NCI-H446 treated with DMSO at 0.1 percent for 48 hours (cell line): ENCODE data around the gene CADPS.
A peak's percentile ranks its signal among the peaks of the same experiment; 100 is the strongest.

Experiments used
- DNase-seq: peaks from one replicate; lab custom pipeline; 2025; lab: John Stamatoyannopoulos, UW

CADPS gene

DNA sequence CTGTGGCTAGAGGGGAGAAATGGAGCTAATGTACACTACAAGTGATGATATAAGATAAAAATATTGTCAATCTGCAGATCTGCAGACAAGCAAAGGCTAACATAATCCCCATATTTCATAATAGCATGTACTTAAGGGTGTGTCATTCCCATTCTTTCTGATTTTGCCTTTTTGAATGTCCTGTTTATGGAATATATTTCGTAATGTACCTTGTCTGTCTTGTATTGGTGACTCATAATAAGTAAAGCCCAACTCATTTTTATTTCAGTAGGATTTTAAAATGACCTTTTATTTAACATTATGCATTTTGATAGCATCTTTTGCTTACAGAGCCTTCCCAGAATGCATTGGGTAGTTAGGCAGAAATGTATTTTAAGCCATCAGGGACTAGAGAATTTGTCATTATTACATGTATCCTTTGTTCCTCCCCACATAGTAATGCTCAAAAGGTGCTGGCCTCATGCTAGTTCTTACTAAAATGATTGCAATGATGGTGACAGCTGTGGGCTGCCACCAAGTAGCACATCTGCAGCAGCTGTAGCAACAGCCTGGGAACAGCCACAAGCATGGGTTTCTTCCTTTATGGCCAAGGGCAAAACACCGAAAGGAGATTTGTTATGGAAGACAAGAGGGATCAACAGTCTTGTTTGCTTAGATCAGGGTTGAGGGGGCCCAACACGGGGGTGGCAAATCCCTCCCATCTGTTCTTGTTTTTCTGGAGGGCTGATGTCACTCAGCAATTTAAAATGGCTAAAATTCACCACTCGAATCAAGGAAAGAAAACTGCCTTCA is 188.5 kb downstream of the CADPS start:
- DNase-seq: peak; percentile 27

DNA sequence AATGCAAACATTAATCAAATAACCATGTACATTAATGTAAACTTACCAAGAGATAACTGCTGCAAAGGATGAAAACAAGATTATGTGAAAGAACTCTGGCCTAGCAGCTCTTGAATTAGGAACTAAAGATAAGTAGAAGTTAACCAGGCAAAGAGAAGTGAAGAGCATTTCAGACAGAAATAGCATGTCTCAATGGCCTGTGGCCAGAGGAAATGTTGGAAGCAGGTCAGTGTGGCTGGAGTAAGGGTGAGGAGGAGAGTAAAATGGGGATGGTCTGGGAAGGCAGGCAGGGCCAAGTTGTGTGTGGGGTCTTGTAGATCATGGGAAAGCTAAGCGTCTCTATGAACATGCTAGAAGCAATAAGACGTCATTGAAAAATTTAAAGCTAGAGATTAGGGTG is 192.4 kb downstream of the CADPS start:
- no peak for DNase-seq

DNA sequence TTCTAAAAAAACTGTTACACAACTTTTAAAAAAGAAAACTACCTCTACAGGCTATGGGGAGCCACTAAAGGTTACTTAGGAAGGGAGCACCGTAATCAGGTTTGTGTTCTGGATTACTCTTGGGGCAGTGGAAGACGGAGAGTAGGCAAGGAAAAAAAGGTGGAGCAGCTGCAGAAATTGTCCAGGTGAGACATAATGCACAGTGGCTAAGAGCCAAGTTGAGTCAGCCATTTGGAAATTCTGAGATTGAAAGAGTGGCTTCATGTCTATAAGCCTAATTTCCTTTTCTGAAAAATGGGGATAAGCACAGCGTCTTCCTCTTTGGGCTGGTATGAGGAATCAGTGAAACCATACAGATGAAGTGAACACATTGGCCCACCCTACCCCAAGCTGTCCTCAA is 195.2 kb downstream of the CADPS start:
- DNase-seq: no peak

DNA sequence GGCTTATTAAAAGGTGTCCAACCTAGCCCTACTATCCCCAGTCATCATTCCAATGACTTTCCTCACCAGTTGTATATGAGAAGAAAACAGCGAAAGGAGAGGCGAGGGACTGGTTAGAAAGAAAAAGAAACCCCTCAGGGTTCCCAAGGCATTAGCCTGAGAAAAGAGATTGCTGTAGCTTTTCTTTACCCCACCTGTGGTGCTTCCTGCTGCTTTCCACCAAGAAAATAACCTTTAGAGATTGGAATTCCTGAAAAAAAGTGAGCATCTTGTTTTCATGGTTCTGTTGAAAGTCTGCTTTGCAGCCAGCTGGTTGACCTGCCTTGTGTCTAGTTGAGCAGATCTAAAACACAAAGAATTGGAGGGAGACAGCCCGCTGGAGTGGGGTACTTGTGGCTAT is 196.4 kb downstream of the CADPS start:
- no peak for DNase-seq

DNA sequence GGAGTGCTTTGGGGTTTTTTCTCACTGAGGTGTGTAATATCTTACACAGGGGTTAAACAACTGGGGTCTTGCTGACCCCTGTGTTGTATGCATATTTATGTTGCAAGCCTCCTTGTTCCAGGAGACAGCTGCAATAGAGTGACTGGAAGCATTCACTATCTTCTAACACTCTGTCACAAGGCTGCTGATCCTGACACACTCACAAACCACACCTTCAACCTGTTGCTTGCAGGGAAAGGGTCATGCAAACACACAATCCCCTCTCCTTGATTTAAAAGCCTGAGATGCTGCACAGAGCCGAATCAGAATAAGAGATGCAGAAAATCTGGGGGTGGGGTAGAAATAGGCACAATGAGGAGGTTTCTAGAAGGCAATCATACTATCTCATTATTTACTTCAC is 197.3 kb downstream of the CADPS start:
- no peak for DNase-seq

DNA sequence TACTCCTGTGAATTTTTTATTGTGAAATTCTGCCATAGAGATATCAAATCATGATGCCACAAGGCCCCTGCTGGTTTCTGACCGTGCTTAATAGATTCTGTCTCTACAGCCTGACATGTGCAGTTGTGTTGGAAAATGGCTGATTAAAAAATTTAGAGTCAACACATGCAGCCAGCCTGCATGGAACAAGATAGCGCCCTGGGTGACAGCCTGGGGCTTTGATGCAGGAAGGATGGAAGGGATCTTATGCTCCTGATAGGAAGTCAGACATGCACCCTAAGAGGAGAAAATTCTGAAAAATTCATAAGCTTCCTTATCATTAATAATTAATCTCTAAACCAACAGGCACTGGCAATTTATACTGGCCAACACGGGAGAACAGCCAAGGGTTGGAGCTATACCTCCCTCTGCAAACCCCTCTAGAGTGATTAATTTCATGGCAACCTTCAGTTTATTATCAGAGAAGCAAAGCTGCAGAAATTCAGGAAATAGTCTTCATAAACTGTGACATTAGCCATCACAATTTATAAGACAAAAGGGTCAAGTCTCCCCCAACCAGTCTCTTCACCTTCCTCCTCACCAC is 198.4 kb downstream of the CADPS start:
- no peak for DNase-seq

DNA sequence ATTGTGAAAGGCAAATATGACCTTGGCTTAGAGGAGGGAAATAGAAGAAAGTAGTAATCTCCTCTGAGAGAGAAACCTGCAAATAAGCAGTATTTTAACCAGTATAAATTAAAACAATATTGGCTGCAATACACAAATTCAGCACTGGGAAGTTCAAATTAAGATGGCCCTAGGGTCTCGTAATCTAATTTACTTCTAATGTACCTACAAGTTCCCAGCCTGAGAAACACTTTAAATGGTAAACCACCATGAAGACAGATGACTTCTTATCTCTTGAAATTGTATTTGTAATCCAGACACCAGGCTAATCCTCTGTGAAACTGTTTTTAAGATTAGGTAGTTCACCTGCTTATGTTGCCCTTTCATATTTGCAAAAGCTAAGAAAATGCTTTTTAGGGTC is 199.7 kb downstream of the CADPS start:
- DNase-seq: no peak

DNA sequence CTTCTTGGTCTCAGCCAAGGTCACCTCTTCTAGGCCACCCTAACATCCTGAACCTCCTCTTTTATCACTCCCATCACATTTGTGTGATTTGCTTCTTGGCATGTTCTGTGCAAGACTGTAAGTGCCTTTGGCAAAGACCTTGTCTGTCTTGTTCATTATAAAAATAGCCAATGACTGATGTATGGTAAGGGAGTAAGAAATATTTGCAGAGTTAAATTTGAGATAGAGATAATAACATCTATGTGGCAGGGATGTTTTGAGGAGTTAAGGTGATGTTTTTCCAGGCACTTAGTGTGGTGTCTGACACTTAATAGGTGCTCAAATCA is 202.3 kb downstream of the CADPS start:
- DNase-seq: no peak

DNA sequence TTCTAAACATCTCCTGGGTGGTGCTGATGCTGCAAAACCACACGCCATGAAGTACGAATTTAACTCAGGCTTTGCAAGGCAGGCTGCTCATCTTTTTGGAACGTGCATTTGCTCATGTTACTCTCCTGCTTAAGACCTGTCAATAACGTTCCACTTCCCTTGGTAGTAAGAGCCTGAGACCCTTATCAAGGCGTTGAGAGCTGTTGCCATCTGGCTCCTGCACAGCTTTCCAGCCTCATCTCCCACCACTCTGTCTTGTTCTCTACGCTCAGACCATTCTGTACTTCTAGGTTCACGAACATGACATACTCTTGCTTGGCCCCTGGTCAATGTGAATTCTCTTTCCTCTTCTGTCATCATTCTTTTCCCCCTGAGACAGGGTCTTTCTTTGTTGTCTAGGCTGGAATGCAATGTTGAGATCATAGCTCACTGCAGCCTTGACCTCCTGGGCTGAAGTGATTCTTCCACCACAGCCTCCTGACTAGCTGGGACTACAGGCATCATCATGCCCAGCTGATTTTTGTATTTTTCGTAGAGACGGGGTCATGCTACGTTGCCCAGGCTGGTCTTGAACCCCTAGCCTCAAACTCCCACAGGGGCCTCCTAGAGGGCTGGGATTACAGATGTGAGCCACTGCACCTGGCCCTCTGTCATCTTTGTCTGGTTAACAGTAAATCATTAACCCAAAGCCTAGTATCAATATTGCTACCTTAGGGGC is 202.8 kb downstream of the CADPS start:
- DNase-seq: no peak

DNA sequence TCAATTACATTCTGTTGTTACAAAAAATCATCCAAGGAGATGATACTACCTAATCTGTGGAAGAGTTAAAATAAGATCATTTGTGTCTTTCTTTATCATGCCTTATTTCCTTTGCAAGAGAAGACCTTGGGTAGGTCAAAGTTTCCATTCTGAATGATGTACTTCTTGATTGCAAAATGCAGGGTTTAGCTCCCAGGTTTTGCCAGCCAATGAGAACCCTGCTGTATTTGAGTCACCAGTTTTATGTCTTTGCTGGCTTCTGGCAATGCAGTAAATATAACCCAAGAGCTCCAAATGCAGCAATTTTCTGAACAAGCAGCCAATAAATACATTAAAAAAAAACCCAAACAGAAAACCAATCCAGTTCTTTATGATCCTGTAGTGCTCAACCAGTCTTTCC is 204.9 kb downstream of the CADPS start:
- no peak for DNase-seq

DNA sequence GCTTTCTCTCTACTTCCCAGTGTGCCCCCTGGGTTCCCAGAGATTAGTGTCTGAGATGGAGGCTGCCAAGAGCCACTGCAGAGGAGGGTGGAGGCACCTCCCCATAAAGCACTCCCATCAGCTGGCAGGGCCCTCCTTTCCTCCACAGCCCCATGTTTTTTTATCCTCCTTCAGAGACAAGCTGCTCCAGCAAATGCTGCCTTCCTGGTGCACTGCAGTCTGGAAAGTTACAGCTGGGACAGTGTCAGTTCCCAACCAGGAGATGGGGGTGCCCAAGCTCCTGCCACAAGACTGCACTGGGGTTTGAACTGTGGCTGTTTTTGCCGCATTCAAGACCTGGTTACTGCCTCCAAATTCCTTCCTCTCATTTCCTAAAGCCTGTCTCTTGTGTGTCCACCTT is 206.1 kb downstream of the CADPS start:
- no peak for DNase-seq

DNA sequence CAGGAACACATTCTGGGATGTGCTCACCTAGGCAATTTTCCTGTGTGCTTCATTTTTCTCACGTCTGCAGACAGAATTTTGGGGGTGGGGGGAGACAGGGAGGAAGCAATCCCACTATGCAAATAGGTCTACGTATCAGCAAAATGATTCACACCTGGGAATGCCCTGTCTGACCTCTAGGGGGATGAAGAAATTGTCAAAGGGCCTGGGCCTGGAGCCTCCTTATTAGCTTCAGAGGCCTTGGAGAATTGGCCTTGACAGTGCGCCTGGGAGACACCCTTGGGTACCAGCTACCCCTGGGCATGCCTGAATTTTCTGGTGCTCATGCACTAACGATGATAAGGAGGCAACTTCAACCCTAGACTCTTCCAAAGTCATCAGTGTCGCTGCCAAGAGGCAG is 207.5 kb downstream of the CADPS start:
- no peak for DNase-seq

DNA sequence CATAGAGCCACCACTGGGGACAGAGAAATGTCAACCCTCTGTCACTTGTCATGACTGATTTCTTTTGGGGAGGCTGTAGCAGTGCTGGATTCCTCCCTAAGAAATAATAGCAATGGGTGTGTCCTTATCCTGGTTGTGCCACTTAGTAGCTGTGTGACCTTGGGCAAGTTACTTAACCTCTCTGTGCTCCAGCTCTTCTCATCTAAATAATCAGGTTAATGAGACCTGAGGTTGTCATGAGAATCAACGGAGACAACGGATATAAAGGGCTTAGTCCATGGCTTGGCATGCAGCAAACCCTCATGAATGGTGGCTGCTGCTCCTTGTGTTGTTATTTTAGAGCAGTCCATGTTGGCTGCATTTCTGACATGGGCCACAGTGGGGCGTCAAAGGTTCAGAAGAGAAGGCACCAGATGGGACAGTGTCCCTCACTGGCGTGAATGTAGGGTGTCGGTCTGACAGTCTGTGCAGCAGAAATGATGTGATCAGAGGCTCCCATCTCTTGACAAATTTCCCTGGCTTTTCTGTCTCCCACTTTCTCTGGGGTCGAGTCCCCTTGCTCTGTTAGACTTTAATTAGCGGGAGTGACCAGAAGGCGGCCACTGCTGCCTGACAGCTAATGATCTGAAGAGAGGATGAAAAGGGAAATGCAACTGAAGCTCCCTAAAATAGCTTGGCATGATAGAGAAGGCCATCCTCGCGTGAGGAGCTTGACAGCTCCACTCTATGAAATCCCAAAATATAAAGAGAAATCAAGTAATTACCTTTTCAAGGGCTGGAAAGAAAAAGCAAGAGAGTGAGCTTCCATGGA is 209.4 kb downstream of the CADPS start:
- no peak for DNase-seq

DNA sequence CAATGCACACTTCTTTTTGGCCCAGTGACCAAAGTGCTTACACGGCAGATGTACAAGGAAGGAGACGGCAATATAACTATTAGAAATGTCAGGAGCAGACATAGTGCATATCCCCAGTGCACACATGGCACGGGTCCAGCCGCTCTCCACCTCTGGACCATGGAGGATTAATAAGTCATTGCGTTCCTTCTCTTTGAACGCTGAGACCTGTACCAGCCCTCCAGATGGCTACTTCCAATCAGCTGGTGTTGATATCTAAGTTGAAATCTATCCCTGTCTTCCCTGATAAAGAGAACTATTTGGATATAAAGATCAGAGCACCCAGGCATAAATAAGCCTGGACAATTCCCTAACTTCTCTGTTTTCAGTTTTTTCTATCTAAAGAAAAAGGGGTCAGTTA is 212.5 kb downstream of the CADPS start:
- no peak for DNase-seq

DNA sequence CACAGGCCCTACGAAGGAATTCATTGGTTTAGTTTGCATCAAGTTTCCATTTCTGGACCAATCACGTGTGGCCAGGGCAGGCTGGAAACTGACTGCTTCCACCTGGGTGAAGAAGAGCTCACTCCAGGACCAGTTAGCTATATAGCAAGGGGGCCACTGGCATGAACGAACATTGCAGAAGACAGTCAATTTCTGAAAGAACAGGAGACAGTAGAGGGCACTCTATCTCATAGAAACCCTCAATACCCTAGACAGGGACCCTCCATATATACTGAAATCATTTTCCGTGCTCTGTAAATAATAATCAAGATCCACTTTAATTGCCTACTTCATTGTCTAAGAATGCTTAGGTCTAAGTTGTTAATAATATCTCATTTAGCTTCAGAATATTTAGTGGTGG is 215.6 kb downstream of the CADPS start:
- no peak for DNase-seq

DNA sequence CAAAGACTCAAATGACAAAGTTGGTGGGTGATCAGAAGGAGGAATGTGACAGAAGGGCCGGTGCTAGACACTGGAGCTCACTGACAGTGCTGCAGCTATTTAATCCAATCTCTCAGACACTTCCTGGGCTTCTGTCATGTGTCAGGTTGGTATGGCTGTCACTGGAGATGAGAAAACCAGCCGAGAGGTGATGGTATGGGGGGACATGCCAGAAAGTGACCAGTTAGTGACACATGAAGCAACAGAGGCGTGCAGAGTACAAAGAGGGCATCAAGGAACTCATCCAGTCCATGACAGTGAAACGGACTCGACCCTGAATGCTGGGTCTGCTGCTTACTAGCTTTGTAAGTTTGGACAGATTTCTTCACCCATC is 219.5 kb downstream of the CADPS start:
- DNase-seq: no peak

DNA sequence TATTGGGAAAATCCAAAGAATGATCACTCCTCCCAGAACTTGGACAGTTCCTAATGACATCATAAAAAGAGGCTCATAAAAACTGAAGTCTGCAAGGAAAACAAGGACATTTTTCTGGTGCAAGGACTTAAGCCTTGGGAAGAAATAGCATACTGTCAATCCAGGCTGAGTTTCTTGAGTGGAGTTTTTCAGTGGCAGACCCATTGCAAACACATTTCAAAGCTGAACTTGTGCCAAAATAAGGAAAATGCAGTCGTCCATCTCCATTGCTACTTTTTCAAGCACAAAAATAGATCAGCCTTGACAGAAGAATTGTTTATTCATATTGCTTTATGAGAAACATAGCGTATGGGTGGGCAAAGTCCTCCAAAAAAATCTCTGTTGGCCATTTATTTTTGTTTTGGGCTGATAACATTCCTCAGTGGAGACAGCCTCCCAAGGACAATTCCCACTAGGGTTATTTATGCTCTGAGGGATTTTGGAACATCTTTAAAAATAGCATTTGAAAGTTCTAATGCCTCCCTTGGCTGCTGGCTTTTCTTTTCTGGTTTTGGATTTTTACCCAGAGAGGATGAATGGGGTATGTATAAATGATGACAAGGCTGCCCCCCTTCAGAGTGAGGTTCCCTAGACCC is 220.0 kb downstream of the CADPS start:
- DNase-seq: no peak

DNA sequence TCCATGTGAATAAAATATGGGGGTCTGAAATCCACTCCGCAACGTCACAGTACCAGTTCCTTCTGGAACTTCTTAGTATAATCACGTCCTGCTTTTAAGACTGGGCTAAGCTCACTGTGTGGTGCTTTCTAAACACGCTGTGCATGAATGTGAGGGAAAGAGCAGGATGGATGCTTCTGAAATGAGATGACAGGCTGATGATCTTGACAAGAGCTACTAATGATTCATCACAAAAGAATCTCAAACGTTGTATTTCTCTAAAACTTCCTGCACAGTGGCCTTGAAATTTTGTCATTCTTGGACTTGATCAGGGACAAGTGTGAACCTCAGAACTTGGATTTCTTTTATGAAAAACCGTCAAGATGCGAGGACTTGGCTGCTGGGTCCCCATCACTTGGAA is 221.4 kb downstream of the CADPS start:
- no peak for DNase-seq

DNA sequence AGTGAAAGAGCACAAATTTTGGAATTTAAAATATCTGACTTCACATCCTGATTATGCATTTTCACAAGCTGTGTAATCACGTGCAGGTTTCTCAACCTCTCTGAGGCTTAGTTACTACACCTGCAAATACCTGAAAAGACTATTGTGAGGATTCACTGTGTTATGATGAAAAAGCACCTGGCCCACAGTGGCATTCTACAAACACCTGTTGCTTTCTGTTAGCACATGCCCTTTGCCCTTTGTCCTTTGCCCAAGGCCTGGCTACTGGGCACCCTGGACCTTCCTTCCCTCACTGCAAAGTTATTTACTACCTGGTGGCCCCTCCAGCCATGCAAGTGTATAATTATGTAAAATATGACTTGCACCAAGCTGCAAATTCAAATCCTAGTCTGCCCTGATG is 227.5 kb downstream of the CADPS start:
- DNase-seq: no peak

DNA sequence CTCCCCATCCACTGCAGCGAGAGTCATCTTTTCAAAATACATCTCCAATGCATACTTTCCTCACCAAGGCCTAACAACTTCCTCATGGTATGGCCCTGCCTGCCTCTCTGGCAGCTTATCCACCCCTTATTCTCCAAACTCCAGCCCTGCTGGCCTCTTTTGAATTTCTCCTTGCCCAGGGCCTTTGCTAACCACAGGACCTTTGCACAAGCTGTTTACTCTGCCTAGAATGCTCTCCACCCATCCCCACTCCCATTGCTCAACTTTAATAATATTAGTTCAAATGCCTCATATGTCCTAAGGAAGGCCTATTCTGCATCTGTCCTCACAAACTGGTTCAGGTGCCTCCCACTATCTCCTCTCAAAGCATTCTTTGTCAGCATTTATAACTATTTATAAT is 230.7 kb downstream of the CADPS start:
- DNase-seq: no peak

DNA sequence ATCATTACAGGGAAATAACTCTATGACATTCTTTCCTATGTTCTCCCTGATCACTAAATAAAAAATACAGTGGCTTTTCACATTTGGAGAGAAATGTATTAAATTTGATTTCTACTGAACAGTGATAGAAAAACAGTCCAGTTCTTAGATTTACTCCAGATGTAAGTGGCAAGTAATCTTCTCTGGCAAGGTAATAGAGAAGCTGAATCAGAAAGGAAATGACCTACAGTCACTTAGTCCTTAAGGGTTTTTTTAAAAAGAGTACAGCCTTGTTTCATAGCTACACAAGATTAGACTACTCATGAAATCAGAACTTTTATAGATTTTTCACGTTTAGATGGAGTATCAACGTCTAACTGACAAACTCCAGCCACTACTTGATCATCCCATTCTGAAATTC is 236.9 kb downstream of the CADPS start:
- DNase-seq: no peak

DNA sequence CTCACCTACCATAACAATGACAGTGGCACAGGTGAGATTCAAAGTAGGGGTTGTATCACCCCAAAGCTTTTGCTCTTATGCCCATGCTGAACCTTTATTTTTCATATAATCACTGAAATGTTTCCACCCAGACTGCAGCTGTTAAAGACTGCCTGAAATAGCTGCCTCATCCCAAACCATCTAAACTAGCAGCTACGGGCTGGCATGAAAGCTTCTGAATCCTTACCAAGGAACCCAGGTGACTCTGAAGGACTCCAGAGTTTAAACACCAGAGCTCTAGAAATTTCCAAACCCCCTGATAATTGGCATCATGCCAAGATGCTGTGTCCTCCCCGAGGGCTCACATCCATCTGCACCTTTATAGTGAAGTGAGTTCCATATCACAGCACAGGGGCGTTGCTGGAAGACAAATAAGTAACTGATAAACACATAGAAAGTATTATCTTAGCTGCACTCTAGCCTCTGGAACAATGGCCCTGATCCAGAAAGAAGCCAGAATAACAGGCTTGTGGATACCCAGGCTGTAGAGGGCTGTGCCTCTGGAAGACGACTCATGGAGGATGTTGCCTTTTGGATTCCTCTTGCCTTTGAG is 238.9 kb downstream of the CADPS start:
- DNase-seq: no peak
